ENCODE measurements around the gene PARD3B. TPM values are rescaled to one million over a fixed set of nuclear protein-coding genes. Genes with fewer than 3 reads are reported as not detected.

The PARD3B gene
- total RNA-seq, 1 experiment from 2014 or later, result 6.4 TPM

- Mint-ChIP-seq H3K27me3 (ENCODE audit: low read depth) (no peaks in the 10 kb centered on the region), H3K4me1 (no peaks in the 10 kb centered on the region), H3K27ac (no peak overlapping the region), H3K4me3 (no peak overlapping the region), H3K9me3 (peaks cover 6 to 10% of the 10 kb centered on the region in 2 experiments; a peak in 4 of 5 replicates), H3K36me3 (ENCODE audit: insufficient read depth in 1 of 3, low read depth in 3 of 3) (peaks cover 7 to 8% (median 7%) of the 10 kb centered on the region in 3 experiments; a peak in 5 of 7 replicates)
- Histone ChIP-seq H2AK5ac (ENCODE audit: insufficient read length, low read length) (no peak overlapping the region), H3K18ac (ENCODE audit: insufficient read length, low read depth, low read length) (no peak overlapping the region), H2BK20ac (ENCODE audit: low read depth, low read length, poor library complexity, severe bottlenecking) (no peak overlapping the region), H2AFZ (ENCODE audit: low read length) (no peak overlapping the region), H4K20me1 (ENCODE audit: control insufficient read depth, insufficient read depth, insufficient read length) (no peaks in the 10 kb centered on the region), H3K79me2 (ENCODE audit: insufficient read depth, low read length) (no peaks in the 10 kb centered on the region), H3K23me2 (ENCODE audit: insufficient read length, low read depth, low read length, poor library complexity, severe bottlenecking) (no peaks in the 10 kb centered on the region), H4K5ac (ENCODE audit: insufficient read length, low read depth, low read length) (no peak overlapping the region), H3K27ac (ENCODE audit: insufficient read length, low read depth, low read length) (no peak overlapping the region), H4K8ac (replicated peaks; ENCODE audit: insufficient read length, low read depth, low read length) (no peak overlapping the region), H3K56ac (ENCODE audit: insufficient read length, low read depth, low read length) (no peak overlapping the region), H3K4me2 (ENCODE audit: insufficient read depth, insufficient read length, low read length) (no peak overlapping the region), H3K14ac (ENCODE audit: insufficient read depth, low read length) (no peak overlapping the region), H3K4ac (ENCODE audit: low read depth, low read length) (no peak overlapping the region), H3K4me1 (ENCODE audit: insufficient read depth, low read length) (no peaks in the 10 kb centered on the region), H3K23ac (ENCODE audit: insufficient read length, low read depth, low read length) (no peak overlapping the region), H3K27me3 (ENCODE audit: insufficient read depth, low read length) (no peaks in the 10 kb centered on the region), H3T11ph (ENCODE audit: low read length) (no peak overlapping the region), H2BK120ac (ENCODE audit: low read depth, low read length, poor library complexity, severe bottlenecking) (no peak overlapping the region), H3K79me1 (ENCODE audit: insufficient read depth, low read depth, low read length, poor library complexity, severe bottlenecking) (no peaks in the 10 kb centered on the region), H2BK12ac (ENCODE audit: insufficient read length, low read depth, low read length) (no peak overlapping the region), H4K91ac (ENCODE audit: insufficient read length, low read depth, low read length) (no peak overlapping the region), H3K9me3 (ENCODE audit: control insufficient read depth, low read depth, low read length) (no peaks in the 10 kb centered on the region), H2BK15ac (ENCODE audit: low read depth, low read length) (no peak overlapping the region), H2BK5ac (ENCODE audit: insufficient read length, low read length) (no peak overlapping the region), H3K9ac (ENCODE audit: extremely low read depth, insufficient read length, low read length) (no peak overlapping the region)
- TF ChIP-seq, protein P1, sequence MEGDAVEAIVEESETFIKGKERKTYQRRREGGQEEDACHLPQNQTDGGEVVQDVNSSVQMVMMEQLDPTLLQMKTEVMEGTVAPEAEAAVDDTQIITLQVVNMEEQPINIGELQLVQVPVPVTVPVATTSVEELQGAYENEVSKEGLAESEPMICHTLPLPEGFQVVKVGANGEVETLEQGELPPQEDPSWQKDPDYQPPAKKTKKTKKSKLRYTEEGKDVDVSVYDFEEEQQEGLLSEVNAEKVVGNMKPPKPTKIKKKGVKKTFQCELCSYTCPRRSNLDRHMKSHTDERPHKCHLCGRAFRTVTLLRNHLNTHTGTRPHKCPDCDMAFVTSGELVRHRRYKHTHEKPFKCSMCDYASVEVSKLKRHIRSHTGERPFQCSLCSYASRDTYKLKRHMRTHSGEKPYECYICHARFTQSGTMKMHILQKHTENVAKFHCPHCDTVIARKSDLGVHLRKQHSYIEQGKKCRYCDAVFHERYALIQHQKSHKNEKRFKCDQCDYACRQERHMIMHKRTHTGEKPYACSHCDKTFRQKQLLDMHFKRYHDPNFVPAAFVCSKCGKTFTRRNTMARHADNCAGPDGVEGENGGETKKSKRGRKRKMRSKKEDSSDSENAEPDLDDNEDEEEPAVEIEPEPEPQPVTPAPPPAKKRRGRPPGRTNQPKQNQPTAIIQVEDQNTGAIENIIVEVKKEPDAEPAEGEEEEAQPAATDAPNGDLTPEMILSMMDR (conservative IDR thresholded peaks at IDR 0.05), result no peak
- no peak for DNase-seq
- no CpG with 5 or more reads among the region's 3 CpGs for WGBS (ENCODE audit: extremely low coverage, insufficient read length, low lambda C conversion rate)
These were observed 15.6 kb downstream of the PARD3B start for GRCh38 chr2:204560902-204561301.

All from H9 (cell line).